ENCODE measurements around the gene ZNF516. TPM values are rescaled to one million over a fixed set of nuclear protein-coding genes. Genes with fewer than 3 reads are reported as not detected.
A peak's percentile ranks its signal among the peaks of the same experiment; 100 is the strongest.

Gene ZNF516
- total and polyA plus RNA-seq, 2 of the 13 experiments (the other 11 are each of a cell fraction or from before 2014, with no cell fraction given) = 16.6 to 18.7 TPM

DNA sequence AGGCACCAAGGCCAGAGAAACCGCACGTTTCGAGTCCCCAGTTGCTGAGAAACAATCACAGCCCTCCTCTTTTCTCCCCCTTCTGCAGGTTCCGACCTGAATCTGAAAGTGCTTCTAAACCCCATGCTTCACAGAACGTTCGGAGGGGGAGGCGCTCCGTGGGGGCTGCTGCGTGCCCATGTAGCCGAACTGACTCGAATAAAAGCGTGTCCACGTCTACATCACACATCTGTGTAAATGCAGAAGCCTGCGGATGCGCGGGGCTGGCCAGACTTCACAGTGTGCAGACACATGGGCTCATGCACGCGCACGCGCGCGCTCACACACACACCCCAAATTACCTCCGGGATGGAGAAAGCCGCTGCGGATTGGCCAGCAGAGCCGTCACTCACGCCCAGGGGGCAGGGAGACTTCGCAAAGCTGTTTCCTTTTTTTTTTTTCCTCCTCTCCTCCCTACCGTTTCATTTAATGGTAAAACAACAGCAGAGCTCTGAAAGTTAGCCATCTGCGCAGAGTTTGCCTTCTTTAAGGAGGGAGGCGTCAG, 2.3 kb downstream of the ZNF516 start (continued):
- TF ChIP-seq, protein P1, sequence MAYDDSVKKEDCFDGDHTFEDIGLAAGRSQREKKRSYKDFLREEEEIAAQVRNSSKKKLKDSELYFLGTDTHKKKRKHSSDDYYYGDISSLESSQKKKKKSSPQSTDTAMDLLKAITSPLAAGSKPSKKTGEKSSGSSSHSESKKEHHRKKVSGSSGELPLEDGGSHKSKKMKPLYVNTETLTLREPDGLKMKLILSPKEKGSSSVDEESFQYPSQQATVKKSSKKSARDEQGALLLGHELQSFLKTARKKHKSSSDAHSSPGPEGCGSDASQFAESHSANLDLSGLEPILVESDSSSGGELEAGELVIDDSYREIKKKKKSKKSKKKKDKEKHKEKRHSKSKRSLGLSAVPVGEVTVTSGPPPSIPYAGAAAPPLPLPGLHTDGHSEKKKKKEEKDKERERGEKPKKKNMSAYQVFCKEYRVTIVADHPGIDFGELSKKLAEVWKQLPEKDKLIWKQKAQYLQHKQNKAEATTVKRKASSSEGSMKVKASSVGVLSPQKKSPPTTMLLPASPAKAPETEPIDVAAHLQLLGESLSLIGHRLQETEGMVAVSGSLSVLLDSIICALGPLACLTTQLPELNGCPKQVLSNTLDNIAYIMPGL (CRISPR knock-in tag; IDR thresholded peaks at IDR 0.05; ENCODE audit: borderline replicate concordance in 1 of 2, low read depth in 1 of 2) = peak in 1 of 2 experiments; percentile 23; a peak in 1 of 4 replicates
- TF ChIP-seq SMAD3 (CRISPR knock-in tag; IDR thresholded peaks at IDR 0.05) (no peak), AGO1 (IDR thresholded peaks at IDR 0.05; ENCODE audit: low read depth, low read length, poor library complexity, severe bottlenecking) (no peak), ZNF788 (CRISPR knock-in tag; IDR thresholded peaks at IDR 0.05; ENCODE audit: borderline replicate concordance) (no peak; the same call in 1 of the 2 replicates), POLR2G (IDR thresholded peaks at IDR 0.05; ENCODE audit: low read depth, low read length) (peak; percentile 70), RFXANK (CRISPR knock-in tag; IDR thresholded peaks at IDR 0.05) (no peak), ZSCAN25 (CRISPR knock-in tag; IDR thresholded peaks at IDR 0.05) (0 out of 2 replicates have a peak, but pooled peaks have one; percentile 20), KMT2A (CRISPR knock-in tag; IDR thresholded peaks at IDR 0.05) (no peak), ZSCAN12 (CRISPR knock-in tag; IDR thresholded peaks at IDR 0.05) (no peak), FIP1L1 (IDR thresholded peaks at IDR 0.05; ENCODE audit: borderline replicate concordance, insufficient read depth, low read depth, low read length) (0 out of 2 replicates have a peak, but pooled peaks have one; percentile 58), RBM22 (optimal IDR thresholded peaks at IDR 0.05; ENCODE audit: low read length) (peak; percentile 49), NR2F2 (IDR thresholded peaks at IDR 0.05; ENCODE audit: borderline replicate concordance, low read depth) (peak; percentile 28; the same call in 1 of the 2 replicates)
- TF ChIP-seq, protein P2, sequence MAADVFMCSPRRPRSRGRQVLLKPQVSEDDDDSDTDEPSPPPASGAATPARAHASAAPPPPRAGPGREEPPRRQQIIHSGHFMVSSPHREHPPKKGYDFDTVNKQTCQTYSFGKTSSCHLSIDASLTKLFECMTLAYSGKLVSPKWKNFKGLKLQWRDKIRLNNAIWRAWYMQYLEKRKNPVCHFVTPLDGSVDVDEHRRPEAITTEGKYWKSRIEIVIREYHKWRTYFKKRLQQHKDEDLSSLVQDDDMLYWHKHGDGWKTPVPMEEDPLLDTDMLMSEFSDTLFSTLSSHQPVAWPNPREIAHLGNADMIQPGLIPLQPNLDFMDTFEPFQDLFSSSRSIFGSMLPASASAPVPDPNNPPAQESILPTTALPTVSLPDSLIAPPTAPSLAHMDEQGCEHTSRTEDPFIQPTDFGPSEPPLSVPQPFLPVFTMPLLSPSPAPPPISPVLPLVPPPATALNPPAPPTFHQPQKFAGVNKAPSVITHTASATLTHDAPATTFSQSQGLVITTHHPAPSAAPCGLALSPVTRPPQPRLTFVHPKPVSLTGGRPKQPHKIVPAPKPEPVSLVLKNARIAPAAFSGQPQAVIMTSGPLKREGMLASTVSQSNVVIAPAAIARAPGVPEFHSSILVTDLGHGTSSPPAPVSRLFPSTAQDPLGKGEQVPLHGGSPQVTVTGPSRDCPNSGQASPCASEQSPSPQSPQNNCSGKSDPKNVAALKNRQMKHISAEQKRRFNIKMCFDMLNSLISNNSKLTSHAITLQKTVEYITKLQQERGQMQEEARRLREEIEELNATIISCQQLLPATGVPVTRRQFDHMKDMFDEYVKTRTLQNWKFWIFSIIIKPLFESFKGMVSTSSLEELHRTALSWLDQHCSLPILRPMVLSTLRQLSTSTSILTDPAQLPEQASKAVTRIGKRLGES (CRISPR knock-in tag; IDR thresholded peaks at IDR 0.05; ENCODE audit: borderline replicate concordance) = no peak
- TF ChIP-seq, protein P3, sequence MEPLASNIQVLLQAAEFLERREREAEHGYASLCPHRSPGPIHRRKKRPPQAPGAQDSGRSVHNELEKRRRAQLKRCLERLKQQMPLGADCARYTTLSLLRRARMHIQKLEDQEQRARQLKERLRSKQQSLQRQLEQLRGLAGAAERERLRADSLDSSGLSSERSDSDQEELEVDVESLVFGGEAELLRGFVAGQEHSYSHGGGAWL (CRISPR knock-in tag; IDR thresholded peaks at IDR 0.05) = no peak; the same call in 1 of the 2 replicates
- TF ChIP-seq, protein P4, sequence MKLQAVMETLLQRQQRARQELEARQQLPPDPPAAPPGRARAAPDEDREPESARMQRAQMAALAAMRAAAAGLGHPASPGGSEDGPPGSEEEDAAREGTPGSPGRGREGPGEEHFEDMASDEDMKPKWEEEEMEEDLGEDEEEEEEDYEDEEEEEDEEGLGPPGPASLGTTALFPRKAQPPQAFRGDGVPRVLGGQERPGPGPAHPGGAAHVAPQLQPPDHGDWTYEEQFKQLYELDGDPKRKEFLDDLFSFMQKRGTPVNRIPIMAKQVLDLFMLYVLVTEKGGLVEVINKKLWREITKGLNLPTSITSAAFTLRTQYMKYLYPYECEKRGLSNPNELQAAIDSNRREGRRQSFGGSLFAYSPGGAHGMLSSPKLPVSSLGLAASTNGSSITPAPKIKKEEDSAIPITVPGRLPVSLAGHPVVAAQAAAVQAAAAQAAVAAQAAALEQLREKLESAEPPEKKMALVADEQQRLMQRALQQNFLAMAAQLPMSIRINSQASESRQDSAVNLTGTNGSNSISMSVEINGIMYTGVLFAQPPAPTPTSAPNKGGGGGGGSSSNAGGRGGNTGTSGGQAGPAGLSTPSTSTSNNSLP (IDR thresholded peaks at IDR 0.05; ENCODE audit: low read depth, low read length) = no peak
- TF ChIP-seq, protein P5, sequence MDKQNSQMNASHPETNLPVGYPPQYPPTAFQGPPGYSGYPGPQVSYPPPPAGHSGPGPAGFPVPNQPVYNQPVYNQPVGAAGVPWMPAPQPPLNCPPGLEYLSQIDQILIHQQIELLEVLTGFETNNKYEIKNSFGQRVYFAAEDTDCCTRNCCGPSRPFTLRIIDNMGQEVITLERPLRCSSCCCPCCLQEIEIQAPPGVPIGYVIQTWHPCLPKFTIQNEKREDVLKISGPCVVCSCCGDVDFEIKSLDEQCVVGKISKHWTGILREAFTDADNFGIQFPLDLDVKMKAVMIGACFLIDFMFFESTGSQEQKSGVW (CRISPR knock-in tag; IDR thresholded peaks at IDR 0.05; ENCODE audit: borderline replicate concordance) = no peak
- TF ChIP-seq, protein P6, sequence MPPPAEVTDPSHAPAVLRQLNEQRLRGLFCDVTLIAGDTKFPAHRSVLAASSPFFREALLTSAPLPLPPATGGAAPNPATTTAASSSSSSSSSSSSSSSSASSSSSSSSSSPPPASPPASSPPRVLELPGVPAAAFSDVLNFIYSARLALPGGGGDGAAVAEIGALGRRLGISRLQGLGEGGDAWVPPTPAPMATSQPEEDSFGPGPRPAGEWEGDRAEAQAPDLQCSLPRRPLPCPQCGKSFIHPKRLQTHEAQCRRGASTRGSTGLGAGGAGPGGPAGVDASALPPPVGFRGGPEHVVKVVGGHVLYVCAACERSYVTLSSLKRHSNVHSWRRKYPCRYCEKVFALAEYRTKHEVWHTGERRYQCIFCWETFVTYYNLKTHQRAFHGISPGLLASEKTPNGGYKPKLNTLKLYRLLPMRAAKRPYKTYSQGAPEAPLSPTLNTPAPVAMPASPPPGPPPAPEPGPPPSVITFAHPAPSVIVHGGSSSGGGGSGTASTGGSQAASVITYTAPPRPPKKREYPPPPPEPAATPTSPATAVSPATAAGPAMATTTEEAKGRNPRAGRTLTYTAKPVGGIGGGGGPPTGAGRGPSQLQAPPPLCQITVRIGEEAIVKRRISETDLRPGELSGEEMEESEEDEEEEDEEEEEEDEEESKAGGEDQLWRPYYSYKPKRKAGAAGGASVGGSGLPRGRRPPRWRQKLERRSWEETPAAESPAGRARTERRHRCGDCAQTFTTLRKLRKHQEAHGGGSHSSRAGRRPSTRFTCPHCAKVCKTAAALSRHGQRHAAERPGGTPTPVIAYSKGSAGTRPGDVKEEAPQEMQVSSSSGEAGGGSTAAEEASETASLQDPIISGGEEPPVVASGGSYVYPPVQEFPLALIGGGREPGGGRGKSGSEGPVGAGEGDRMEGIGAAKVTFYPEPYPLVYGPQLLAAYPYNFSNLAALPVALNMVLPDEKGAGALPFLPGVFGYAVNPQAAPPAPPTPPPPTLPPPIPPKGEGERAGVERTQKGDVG (CRISPR knock-in tag; IDR thresholded peaks at IDR 0.05; ENCODE audit: borderline replicate concordance) = no peak
